K562 (cell line): ENCODE data around the gene PRKAR2B. TPM values are rescaled to one million over a fixed set of nuclear protein-coding genes. Genes with fewer than 3 reads are reported as not detected.

ENCODE experiments used
- BCOR ChIP-seq: fragments of 450-650 bp; IDR thresholded peaks from 2 replicates; pipeline ENCODE4 v1.6.1; 2016
- CGGBP1 ChIP-seq: fragments of 250-450 bp; sonication (Bioruptor Pico); IDR thresholded peaks from 2 replicates; pipeline ENCODE4 v1.9.0; 2021; ENCODE audit warnings: mild to moderate bottlenecking
- DDX20 ChIP-seq: fragments of 450-650 bp; IDR thresholded peaks from 2 replicates; pipeline ENCODE4 v1.6.1; 2016; ENCODE audit warnings: missing genetic modification characterization, low read depth, mild to moderate bottlenecking, missing compliant biosample characterization, moderate library complexity
- DEAF1 ChIP-seq: fragments of 450-650 bp; formaldehyde crosslinking; IDR thresholded peaks from 2 replicates; pipeline ENCODE4 v1.4.0; 2020; ENCODE audit warnings: mild to moderate bottlenecking, moderate library complexity
- DNMT1 ChIP-seq: fragments of 450-650 bp; IDR thresholded peaks from 2 replicates; pipeline ENCODE4 v1.6.1; 2016; ENCODE audit warnings: antibody characterized with exemption, mild to moderate bottlenecking
- DPF2 ChIP-seq: fragments of 450-650 bp; IDR thresholded peaks from 2 replicates; pipeline ENCODE4 v1.6.1; 2016
- GABPB1 ChIP-seq: sonication (generic); formaldehyde crosslinking; IDR thresholded peaks from 2 replicates; pipeline ENCODE4 v1.8.0; 2022; ENCODE audit warnings: mild to moderate bottlenecking, missing genetic modification reagents
- HDAC3 ChIP-seq: fragments of 450-650 bp; IDR thresholded peaks from 2 replicates; pipeline ENCODE4 v1.6.1; 2018; ENCODE audit warnings: borderline replicate concordance, mild to moderate bottlenecking, moderate library complexity; ENCODE audit not compliant: partially characterized antibody
- HIVEP1 ChIP-seq: fragments of 250-450 bp; sonication (Bioruptor Pico); IDR thresholded peaks from 2 replicates; pipeline ENCODE4 v1.4.0; 2020; ENCODE audit warnings: mild to moderate bottlenecking
- KDM5B ChIP-seq: fragments of 200-600 bp; sonication (generic); IDR thresholded peaks from 2 replicates; pipeline ENCODE4 v1.6.1; 2012; ENCODE audit warnings: low read depth, mild to moderate bottlenecking, moderate library complexity, low read length, control low read depth, inconsistent platforms; ENCODE audit not compliant: insufficient replicate concordance
- MBD2 ChIP-seq: sonication (generic); IDR thresholded peaks from 2 replicates; pipeline ENCODE4 v1.6.1; 2016; ENCODE audit warnings: low read depth, borderline replicate concordance
- MCM3 ChIP-seq: fragments of 450-650 bp; IDR thresholded peaks from 2 replicates; pipeline ENCODE4 v1.6.1; 2016
- MED1 ChIP-seq: sonication (generic); formaldehyde crosslinking; IDR thresholded peaks from 2 replicates; pipeline ENCODE4 v1.8.1; 2023; ENCODE audit warnings: missing genetic modification reagents, borderline replicate concordance
- NR1H2 ChIP-seq: sonication (generic); formaldehyde crosslinking; IDR thresholded peaks from 2 replicates; pipeline ENCODE4 v1.4.0; 2020; ENCODE audit warnings: mild to moderate bottlenecking, missing genetic modification reagents
- OTX1 ChIP-seq: fragments of 450-650 bp; formaldehyde crosslinking; IDR thresholded peaks from 2 replicates; pipeline ENCODE4 v1.4.0; 2022; ENCODE audit warnings: mild to moderate bottlenecking
- POLR2AphosphoS2 ChIP-seq: IDR thresholded peaks from 2 replicates; pipeline ENCODE4 v1.6.1; 2012; ENCODE audit warnings: low read length, improper control_type of control experiment
- POLR2B ChIP-seq: fragments of 450-650 bp; IDR thresholded peaks from 2 replicates; pipeline ENCODE4 v1.6.1; 2018; ENCODE audit warnings: low read depth; ENCODE audit not compliant: partially characterized antibody
- PTBP1 ChIP-seq: fragments of 200-400 bp; formaldehyde crosslinking; IDR thresholded peaks from 2 replicates; pipeline ENCODE4 v1.6.1; 2017; ENCODE audit warnings: low read depth, low read length
- PTTG1 ChIP-seq: fragments of 450-650 bp; IDR thresholded peaks from 2 replicates; pipeline ENCODE4 v1.6.1; 2016; ENCODE audit warnings: low read depth, mild to moderate bottlenecking, missing genetic modification characterization, missing compliant biosample characterization
- RB1 ChIP-seq: fragments of 450-650 bp; IDR thresholded peaks from 2 replicates; pipeline ENCODE4 v1.6.1; 2017; ENCODE audit warnings: low read depth, mild to moderate bottlenecking
- RBFOX2 ChIP-seq: fragments of 200-400 bp; formaldehyde crosslinking; IDR thresholded peaks from 2 replicates; pipeline ENCODE4 v1.6.1; 2017; ENCODE audit warnings: low read depth, mild to moderate bottlenecking, low read length, moderate library complexity
- ZBTB34 ChIP-seq: fragments of 250-450 bp; sonication (Bioruptor Pico); IDR thresholded peaks from 2 replicates; pipeline ENCODE4 v1.8.0; 2021; ENCODE audit warnings: mild to moderate bottlenecking, moderate library complexity
- ZFP1 ChIP-seq: fragments of 450-650 bp; formaldehyde crosslinking; IDR thresholded peaks from 2 replicates; pipeline ENCODE4 v1.4.0; 2020; ENCODE audit warnings: mild to moderate bottlenecking, mixed read lengths
- ZKSCAN1 ChIP-seq: fragments of 150-350 bp; IDR thresholded peaks from 2 replicates; pipeline ENCODE4 v1.6.1; 2016; ENCODE audit warnings: low read depth, low read length
- ZNF436 ChIP-seq: fragments of 250-450, 450-650 bp; sonication (Bioruptor Pico); formaldehyde crosslinking; IDR thresholded peaks from 2 replicates; pipeline ENCODE4 v1.7.0; 2020; ENCODE audit warnings: mild to moderate bottlenecking
- ZNF511 ChIP-seq: sonication (generic); formaldehyde crosslinking; IDR thresholded peaks from 2 replicates; pipeline ENCODE4 v1.8.0; 2022; ENCODE audit warnings: mild to moderate bottlenecking, missing genetic modification reagents
- ZNF586 ChIP-seq: fragments of 450-650 bp; formaldehyde crosslinking; conservative IDR thresholded peaks from 2 replicates; pipeline ENCODE4 v1.4.0; 2020; ENCODE audit warnings: mild to moderate bottlenecking, moderate library complexity
- ZNF766 ChIP-seq: fragments of 200-800 bp; sonication (Bioruptor generic); conservative IDR thresholded peaks from 2 replicates; pipeline ENCODE4 v1.6.1; 2016; ENCODE audit warnings: missing genetic modification characterization, missing compliant biosample characterization
- polyA plus RNA-seq, 8 experiments: library from polyadenylated mRNA; depleted of rRNA in 4 of 8; stranded (reverse) in 5 of 8; unstranded in 3 of 8; fragments of >200 nt; fragmentation: Nextera tagmentation in 2 of 8; fragmentation: Illumina TruSeq in 1 of 8; extraction: Ambion mirVana in 2 of 8; extraction: Trizol in 1 of 8; gene quantifications; 2 replicates each; pipeline versions ENCODE4 v1.2.1 to v1.2.3, GENCODE V29; 2011 to 2014; ENCODE audit warnings: inconsistent platforms in 1 of 8, missing spikeins in 1 of 8
- total RNA-seq, 7 experiments: library from RNA; depleted of rRNA in 6 of 7; stranded (reverse); fragments of >200 nt in 6 of 7; fragmentation: Illumina TruSeq in 2 of 7; extraction: Trizol in 2 of 7; gene quantifications; 2 replicates each; pipeline versions ENCODE4 v1.2.1 to v1.2.3, GENCODE V29; 2011 to 2021; ENCODE audit warnings: low replicate concordance in 1 of 7

The PRKAR2B gene
- total and polyA plus RNA-seq, 9 of the 15 experiments (the other 6 are each of a cell fraction or from before 2014, with no cell fraction given), result 59.0 to 173 (median 129) TPM

- no peak for TF ChIP-seq ZNF511 (CRISPR knock-in tag)
- no peak for TF ChIP-seq MBD2
- TF ChIP-seq ZKSCAN1, result no peak
- TF ChIP-seq OTX1 (CRISPR knock-in tag), result no peak
- TF ChIP-seq PTBP1, result no peak
- no peak for TF ChIP-seq RBFOX2
- TF ChIP-seq ZNF586 (CRISPR knock-in tag), result no peak
- no peak for TF ChIP-seq CGGBP1
- TF ChIP-seq MED1 (CRISPR knock-in tag), result no peak
- no peak for TF ChIP-seq NR1H2 (CRISPR knock-in tag)
- TF ChIP-seq MCM3, result no peak
- no peak for TF ChIP-seq DNMT1
- no peak for TF ChIP-seq ZBTB34 (CRISPR knock-in tag)
- peak; percentile 14 for TF ChIP-seq HDAC3
- no peak for TF ChIP-seq PTTG1 (tag)
- peak; percentile 14; the same call in 1 of the 2 replicates for TF ChIP-seq RB1
- TF ChIP-seq BCOR, result no peak
- no peak for TF ChIP-seq POLR2AphosphoS2
- no peak for TF ChIP-seq DDX20
- no peak for TF ChIP-seq GABPB1 (CRISPR knock-in tag)
- no peak for TF ChIP-seq POLR2B
- no peak for TF ChIP-seq KDM5B
- TF ChIP-seq DPF2, result no peak; the same call in 1 of the 2 replicates
- no peak for TF ChIP-seq ZNF766 (CRISPR knock-in tag)
- TF ChIP-seq HIVEP1 (CRISPR knock-in tag), result no peak
- TF ChIP-seq ZFP1, result no peak
- TF ChIP-seq ZNF436 (CRISPR knock-in tag), result no peak
- peak; percentile 71 for TF ChIP-seq DEAF1 (CRISPR knock-in tag)
Observed at GRCh38 chr7:107147464-107148393, 103.2 kb downstream of the PRKAR2B start (continued).
